HL-60 (cell line): Measurements from ENCODE around the gene COQ6.

Source experiments
- DNase-seq, 2 experiments: peaks; one replicate each; pipeline ENCODE4 v3.0.0-alpha.2; 2010 to 2020; ENCODE audit warnings: low read depth in 1 of 2, low spot score in 1 of 2
- H3K27ac ChIP-seq: fragments of 250-450 bp; sonication (Bioruptor Pico); replicated peaks from 2 replicates; pipeline ENCODE4 v1.5.1; 2020; ENCODE audit warnings: mild to moderate bottlenecking, moderate library complexity
- H3K27me3 ChIP-seq: fragments of 250-450 bp; sonication (Bioruptor Pico); 2 replicates; pipeline ENCODE4 v1.5.1; 2021; ENCODE audit warnings: mild to moderate bottlenecking, moderate library complexity; ENCODE audit not compliant: insufficient read depth, poor library complexity, severe bottlenecking
- H3K4me3 ChIP-seq: replicated peaks from 2 replicates; pipeline ENCODE4 v1.5.1; 2011; ENCODE audit warnings: mild to moderate bottlenecking, control low read depth, low read length; ENCODE audit not compliant: insufficient read depth
- GABPA ChIP-seq: IDR thresholded peaks from 2 replicates; pipeline ENCODE4 v1.6.1; 2012; ENCODE audit warnings: low read depth
- POLR2AphosphoS5 ChIP-seq: IDR thresholded peaks from 2 replicates; pipeline ENCODE4 v1.6.1; 2012; ENCODE audit warnings: low read depth
- SPI1 ChIP-seq: IDR thresholded peaks from 2 replicates; pipeline ENCODE4 v1.6.1; 2012; ENCODE audit warnings: low read depth, mild to moderate bottlenecking, borderline replicate concordance
- TF ChIP-seq, protein P1 (sequence below): IDR thresholded peaks from one replicate; pipeline ENCODE4 v1.5.1; 2011; ENCODE audit warnings: low read length, control low read depth, inconsistent platforms; ENCODE audit not compliant: insufficient read depth
- TF ChIP-seq, protein P2 (sequence below): IDR thresholded peaks from 2 replicates; pipeline ENCODE4 v1.6.1; 2012; ENCODE audit warnings: low read depth; ENCODE audit not compliant: insufficient replicate concordance

Gene COQ6

DNA sequence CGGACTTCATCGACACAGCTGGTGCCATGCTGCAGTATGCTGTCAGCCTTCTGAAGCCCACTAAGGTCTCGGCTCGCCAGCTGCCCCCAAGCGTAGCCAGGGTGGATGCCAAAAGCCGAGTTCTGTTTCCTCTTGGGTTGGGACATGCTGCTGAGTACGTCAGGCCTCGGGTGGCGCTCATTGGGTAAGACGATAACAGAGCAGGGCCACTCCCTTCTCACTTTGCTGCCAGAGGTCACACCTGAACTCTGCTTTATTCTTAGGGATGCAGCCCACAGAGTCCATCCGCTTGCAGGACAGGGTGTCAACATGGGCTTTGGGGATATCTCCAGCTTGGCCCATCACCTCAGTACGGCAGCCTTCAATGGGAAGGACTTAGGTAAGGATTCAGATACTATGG, 11.1 kb downstream of the COQ6 start:
- Histone ChIP-seq H3K27me3 (no peaks in the 10 kb centered on the region), H3K27ac (no peak overlapping the region), H3K4me3 (no peak overlapping the region)
- no peak for DNase-seq
- TF ChIP-seq, protein P1, sequence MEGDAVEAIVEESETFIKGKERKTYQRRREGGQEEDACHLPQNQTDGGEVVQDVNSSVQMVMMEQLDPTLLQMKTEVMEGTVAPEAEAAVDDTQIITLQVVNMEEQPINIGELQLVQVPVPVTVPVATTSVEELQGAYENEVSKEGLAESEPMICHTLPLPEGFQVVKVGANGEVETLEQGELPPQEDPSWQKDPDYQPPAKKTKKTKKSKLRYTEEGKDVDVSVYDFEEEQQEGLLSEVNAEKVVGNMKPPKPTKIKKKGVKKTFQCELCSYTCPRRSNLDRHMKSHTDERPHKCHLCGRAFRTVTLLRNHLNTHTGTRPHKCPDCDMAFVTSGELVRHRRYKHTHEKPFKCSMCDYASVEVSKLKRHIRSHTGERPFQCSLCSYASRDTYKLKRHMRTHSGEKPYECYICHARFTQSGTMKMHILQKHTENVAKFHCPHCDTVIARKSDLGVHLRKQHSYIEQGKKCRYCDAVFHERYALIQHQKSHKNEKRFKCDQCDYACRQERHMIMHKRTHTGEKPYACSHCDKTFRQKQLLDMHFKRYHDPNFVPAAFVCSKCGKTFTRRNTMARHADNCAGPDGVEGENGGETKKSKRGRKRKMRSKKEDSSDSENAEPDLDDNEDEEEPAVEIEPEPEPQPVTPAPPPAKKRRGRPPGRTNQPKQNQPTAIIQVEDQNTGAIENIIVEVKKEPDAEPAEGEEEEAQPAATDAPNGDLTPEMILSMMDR: no peak
- no peak for TF ChIP-seq POLR2AphosphoS5
- no peak for TF ChIP-seq GABPA
- no peak for TF ChIP-seq SPI1
- TF ChIP-seq, protein P2, sequence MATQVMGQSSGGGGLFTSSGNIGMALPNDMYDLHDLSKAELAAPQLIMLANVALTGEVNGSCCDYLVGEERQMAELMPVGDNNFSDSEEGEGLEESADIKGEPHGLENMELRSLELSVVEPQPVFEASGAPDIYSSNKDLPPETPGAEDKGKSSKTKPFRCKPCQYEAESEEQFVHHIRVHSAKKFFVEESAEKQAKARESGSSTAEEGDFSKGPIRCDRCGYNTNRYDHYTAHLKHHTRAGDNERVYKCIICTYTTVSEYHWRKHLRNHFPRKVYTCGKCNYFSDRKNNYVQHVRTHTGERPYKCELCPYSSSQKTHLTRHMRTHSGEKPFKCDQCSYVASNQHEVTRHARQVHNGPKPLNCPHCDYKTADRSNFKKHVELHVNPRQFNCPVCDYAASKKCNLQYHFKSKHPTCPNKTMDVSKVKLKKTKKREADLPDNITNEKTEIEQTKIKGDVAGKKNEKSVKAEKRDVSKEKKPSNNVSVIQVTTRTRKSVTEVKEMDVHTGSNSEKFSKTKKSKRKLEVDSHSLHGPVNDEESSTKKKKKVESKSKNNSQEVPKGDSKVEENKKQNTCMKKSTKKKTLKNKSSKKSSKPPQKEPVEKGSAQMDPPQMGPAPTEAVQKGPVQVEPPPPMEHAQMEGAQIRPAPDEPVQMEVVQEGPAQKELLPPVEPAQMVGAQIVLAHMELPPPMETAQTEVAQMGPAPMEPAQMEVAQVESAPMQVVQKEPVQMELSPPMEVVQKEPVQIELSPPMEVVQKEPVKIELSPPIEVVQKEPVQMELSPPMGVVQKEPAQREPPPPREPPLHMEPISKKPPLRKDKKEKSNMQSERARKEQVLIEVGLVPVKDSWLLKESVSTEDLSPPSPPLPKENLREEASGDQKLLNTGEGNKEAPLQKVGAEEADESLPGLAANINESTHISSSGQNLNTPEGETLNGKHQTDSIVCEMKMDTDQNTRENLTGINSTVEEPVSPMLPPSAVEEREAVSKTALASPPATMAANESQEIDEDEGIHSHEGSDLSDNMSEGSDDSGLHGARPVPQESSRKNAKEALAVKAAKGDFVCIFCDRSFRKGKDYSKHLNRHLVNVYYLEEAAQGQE: no peak

DNA sequence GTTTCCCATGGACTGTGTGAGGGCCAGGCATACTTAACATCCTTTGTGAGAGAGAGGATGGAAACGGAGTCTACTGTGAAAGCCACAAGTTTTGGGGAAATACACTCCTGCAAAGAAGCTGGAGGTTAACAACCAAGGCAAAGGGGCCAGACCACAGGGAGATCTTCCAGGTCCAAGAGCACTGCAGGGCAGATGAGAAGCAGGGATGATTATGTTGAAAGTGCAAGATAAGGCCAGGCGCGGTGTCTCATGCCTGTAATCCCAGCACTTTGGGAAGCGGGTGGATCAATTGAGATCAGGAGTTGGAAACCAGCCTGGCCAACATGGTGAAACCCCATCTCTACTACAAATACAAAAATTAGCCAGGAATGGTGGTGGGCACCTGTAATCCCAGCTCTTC, 15.1 kb downstream of the COQ6 start:
- TF ChIP-seq SPI1: no peak
- TF ChIP-seq, protein P2: no peak
- TF ChIP-seq, protein P1: no peak
- no peak for TF ChIP-seq POLR2AphosphoS5
- TF ChIP-seq GABPA: no peak
- Histone ChIP-seq H3K4me3 (no peak overlapping the region), H3K27ac (no peak overlapping the region), H3K27me3 (no peaks in the 10 kb centered on the region)
- no peak for DNase-seq

DNA sequence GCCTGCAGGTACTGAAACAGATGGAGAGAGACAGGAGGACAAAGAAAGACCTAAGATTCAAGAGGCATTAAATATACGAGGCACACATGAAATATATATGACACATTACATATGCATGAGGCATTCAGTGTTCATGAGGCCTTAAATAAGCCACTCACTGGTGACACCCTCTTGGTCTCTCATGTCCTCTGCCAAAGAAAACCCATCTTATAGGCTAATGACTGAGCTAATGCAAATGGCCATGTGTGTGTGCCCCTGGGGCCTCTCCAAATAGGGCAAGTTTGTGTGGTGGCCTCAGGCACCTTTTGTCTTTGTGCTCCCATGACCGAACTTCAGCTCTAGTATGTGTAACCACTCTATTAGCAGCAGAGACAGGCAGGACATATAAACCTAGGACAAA, 18.8 kb downstream of the COQ6 start:
- TF ChIP-seq GABPA (no peak), POLR2AphosphoS5 (no peak), SPI1 (no peak)
- TF ChIP-seq, protein P2: no peak
- TF ChIP-seq, protein P1: no peak
- no peak overlapping the region for H3K27ac ChIP-seq
- no peak for DNase-seq

More for the DNA sequence above, 18.8 kb downstream of the COQ6 start:
- no peak overlapping the region for H3K4me3 ChIP-seq
- H3K27me3 ChIP-seq: no peaks in the 10 kb centered on the region
